HepG2 (cell line): Measurements from ENCODE around the gene DYSF. TPM values are rescaled to one million over a fixed set of nuclear protein-coding genes. Genes with fewer than 3 reads are reported as not detected.

Source experiments
- ARHGAP35 ChIP-seq: sonication (generic); formaldehyde crosslinking; IDR thresholded peaks from 2 replicates; pipeline ENCODE4 v1.9.0; 2022; ENCODE audit warnings: mild to moderate bottlenecking, inconsistent platforms, moderate library complexity, missing genetic modification reagents, borderline replicate concordance
- CEBPB ChIP-seq: IDR thresholded peaks from 2 replicates; pipeline ENCODE4 v1.6.1; 2011; ENCODE audit warnings: low read depth, low read length, improper control_type of control experiment, borderline replicate concordance
- EP300 ChIP-seq, 3 experiments: sonication (generic) in 1 of 3; formaldehyde crosslinking in 1 of 3; IDR thresholded peaks; 2 replicates each; pipeline versions ENCODE4 v1.5.1 to v1.6.1; 2011 to 2020; ENCODE audit warnings: low read depth in 2 of 3, low read length in 2 of 3, borderline replicate concordance in 1 of 3, improper control_type of control experiment in 1 of 3, mild to moderate bottlenecking in 1 of 3, missing genetic modification reagents in 1 of 3, moderate library complexity in 1 of 3
- KDM6A ChIP-seq: IDR thresholded peaks from 2 replicates; pipeline ENCODE4 v1.6.1; 2016; ENCODE audit warnings: low read depth
- MAZ ChIP-seq, 2 experiments: sonication (generic) in 1 of 2; formaldehyde crosslinking in 1 of 2; IDR thresholded peaks; 2 replicates each; pipeline versions ENCODE4 v1.5.0 to v1.6.1; 2012 to 2020; ENCODE audit warnings: low read depth in 2 of 2, mild to moderate bottlenecking in 2 of 2, borderline replicate concordance in 1 of 2, improper control_type of control experiment in 1 of 2, low read length in 1 of 2, missing genetic modification reagents in 1 of 2, moderate library complexity in 1 of 2
- MXD4 ChIP-seq: IDR thresholded peaks from 2 replicates; pipeline ENCODE4 v1.6.1; 2016; ENCODE audit warnings: mild to moderate bottlenecking, missing biosample characterization, missing genetic modification reagents
- SALL1 ChIP-seq: sonication (generic); formaldehyde crosslinking; IDR thresholded peaks from 2 replicates; pipeline ENCODE4 v1.8.0; 2022; ENCODE audit warnings: mild to moderate bottlenecking, missing genetic modification reagents
- SMAD3 ChIP-seq: sonication (generic); formaldehyde crosslinking; IDR thresholded peaks from 2 replicates; pipeline ENCODE4 v1.4.0; 2020; ENCODE audit warnings: missing genetic modification reagents
- ZMYM4 ChIP-seq: sonication (generic); formaldehyde crosslinking; IDR thresholded peaks from 2 replicates; pipeline ENCODE4 v1.8.1; 2023; ENCODE audit warnings: mild to moderate bottlenecking, missing genetic modification reagents
- ZNF724P ChIP-seq: sonication (generic); formaldehyde crosslinking; IDR thresholded peaks from 2 replicates; pipeline ENCODE4 v1.8.0; 2022; ENCODE audit warnings: missing genetic modification reagents, borderline replicate concordance
- ZNF83 ChIP-seq: sonication (generic); formaldehyde crosslinking; IDR thresholded peaks from 2 replicates; pipeline ENCODE4 v1.4.0; 2020; ENCODE audit warnings: missing genetic modification reagents, mild to moderate bottlenecking, borderline replicate concordance
- polyA plus RNA-seq, 8 experiments: library from polyadenylated mRNA; depleted of rRNA in 3 of 8; stranded (reverse) in 7 of 8; unstranded in 1 of 8; fragments of >200 nt; fragmentation: Illumina TruSeq in 4 of 8; extraction: Trizol in 4 of 8; gene quantifications; 2 replicates each; pipeline versions ENCODE4 v1.2.1 to v1.2.3, GENCODE V29; 2011 to 2016; ENCODE audit warnings: low read depth in 4 of 8, missing spikeins in 1 of 8, mixed read lengths in 1 of 8; ENCODE audit not compliant: insufficient read depth in 1 of 8
- total RNA-seq, 5 experiments: library from RNA; depleted of rRNA; stranded (reverse); fragments of >200 nt; fragmentation: Illumina TruSeq; extraction: Trizol; gene quantifications; 2 replicates each; pipeline ENCODE4 v1.2.3, GENCODE V29; 2016; ENCODE audit warnings: low read depth in 1 of 5
- TF ChIP-seq, protein P1 (sequence below): sonication (generic); formaldehyde crosslinking; IDR thresholded peaks from 2 replicates; pipeline ENCODE4 v1.5.0; 2020; ENCODE audit warnings: missing genetic modification reagents
- TF ChIP-seq, protein P2 (sequence below): IDR thresholded peaks from 2 replicates; pipeline ENCODE4 v1.6.1; 2016
- TF ChIP-seq, protein P3 (sequence below): sonication (generic); formaldehyde crosslinking; IDR thresholded peaks from 2 replicates; pipeline ENCODE4 v1.4.0; 2020; ENCODE audit warnings: mild to moderate bottlenecking, missing genetic modification reagents

The DYSF gene
- total and polyA plus RNA-seq, 2 of the 13 experiments (the other 11 are each of a cell fraction or from before 2014, with no cell fraction given), result 0.15 to 2.4 TPM

- TF ChIP-seq ARHGAP35 (CRISPR knock-in tag) (no peak), KDM6A (CRISPR knock-in tag) (no peak), CEBPB (peak; percentile 83), ZMYM4 (CRISPR knock-in tag) (no peak), ZNF724P (CRISPR knock-in tag) (0 out of 2 replicates have a peak, but pooled peaks have one; percentile 34), MXD4 (CRISPR knock-in tag) (peak; percentile 61; the same call in 1 of the 2 replicates), SALL1 (CRISPR knock-in tag) (peak; percentile 60; the same call in 1 of the 2 replicates), SMAD3 (peak; percentile 73; the same call in 1 of the 2 replicates), ZNF83 (CRISPR knock-in tag) (no peak), EP300 (IDR thresholded peaks at IDR 0.05; ENCODE audit: low read depth in 2 of 2, low read length in 2 of 2) (peak in 1 of 2 experiments; percentile 47; a peak in 1 of 4 replicates), EP300 (CRISPR knock-in tag; IDR thresholded peaks at IDR 0.05; ENCODE audit: borderline replicate concordance) (0 out of 2 replicates have a peak, but pooled peaks have one; percentile 40), MAZ (IDR thresholded peaks at IDR 0.05; ENCODE audit: borderline replicate concordance, low read depth, low read length) (no peak), MAZ (CRISPR knock-in tag; IDR thresholded peaks at IDR 0.05; ENCODE audit: low read depth) (peak; percentile 66)
- TF ChIP-seq, protein P1, sequence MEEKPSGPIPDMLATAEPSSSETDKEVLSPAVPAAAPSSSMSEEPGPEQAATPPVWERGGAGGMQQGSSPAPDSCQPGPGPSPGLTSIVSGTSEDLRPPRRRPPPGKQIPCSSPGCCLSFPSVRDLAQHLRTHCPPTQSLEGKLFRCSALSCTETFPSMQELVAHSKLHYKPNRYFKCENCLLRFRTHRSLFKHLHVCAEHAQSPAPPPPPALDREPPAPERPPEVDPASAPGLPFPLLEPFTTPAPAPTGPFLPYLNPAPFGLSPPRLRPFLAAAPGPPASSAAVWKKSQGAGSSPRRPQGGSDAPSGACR (CRISPR knock-in tag), result 0 out of 2 replicates have a peak, but pooled peaks have one; percentile 36
- TF ChIP-seq, protein P2, sequence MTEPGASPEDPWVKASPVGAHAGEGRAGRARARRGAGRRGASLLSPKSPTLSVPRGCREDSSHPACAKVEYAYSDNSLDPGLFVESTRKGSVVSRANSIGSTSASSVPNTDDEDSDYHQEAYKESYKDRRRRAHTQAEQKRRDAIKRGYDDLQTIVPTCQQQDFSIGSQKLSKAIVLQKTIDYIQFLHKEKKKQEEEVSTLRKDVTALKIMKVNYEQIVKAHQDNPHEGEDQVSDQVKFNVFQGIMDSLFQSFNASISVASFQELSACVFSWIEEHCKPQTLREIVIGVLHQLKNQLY (CRISPR knock-in tag), result peak; percentile 35; the same call in 1 of the 2 replicates
- TF ChIP-seq, protein P3, sequence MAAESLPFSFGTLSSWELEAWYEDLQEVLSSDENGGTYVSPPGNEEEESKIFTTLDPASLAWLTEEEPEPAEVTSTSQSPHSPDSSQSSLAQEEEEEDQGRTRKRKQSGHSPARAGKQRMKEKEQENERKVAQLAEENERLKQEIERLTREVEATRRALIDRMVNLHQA (CRISPR knock-in tag), result peak; percentile 89
Observed at GRCh38 chr2:71559080-71559827, 105.9 kb downstream of the DYSF start (continued).
